HG02678 (cell line): Measurements from ENCODE around the gene USP2.

Source experiments
- ATAC-seq: cut with Tn5 transposase; IDR thresholded peaks from one replicate; pipeline ENCODE4 v1.9.1; 2021; ENCODE audit warnings: mild to moderate bottlenecking, moderate library complexity; ENCODE audit not compliant: unreplicated experiment

The USP2 gene

GRCh38 chr11:119307974-119308373 lies 73.5 kb downstream of the USP2 start:
- no peak for ATAC-seq

GRCh38 chr11:119307219-119307618 lies 74.3 kb downstream of the USP2 start:
- no peak for ATAC-seq

DNA sequence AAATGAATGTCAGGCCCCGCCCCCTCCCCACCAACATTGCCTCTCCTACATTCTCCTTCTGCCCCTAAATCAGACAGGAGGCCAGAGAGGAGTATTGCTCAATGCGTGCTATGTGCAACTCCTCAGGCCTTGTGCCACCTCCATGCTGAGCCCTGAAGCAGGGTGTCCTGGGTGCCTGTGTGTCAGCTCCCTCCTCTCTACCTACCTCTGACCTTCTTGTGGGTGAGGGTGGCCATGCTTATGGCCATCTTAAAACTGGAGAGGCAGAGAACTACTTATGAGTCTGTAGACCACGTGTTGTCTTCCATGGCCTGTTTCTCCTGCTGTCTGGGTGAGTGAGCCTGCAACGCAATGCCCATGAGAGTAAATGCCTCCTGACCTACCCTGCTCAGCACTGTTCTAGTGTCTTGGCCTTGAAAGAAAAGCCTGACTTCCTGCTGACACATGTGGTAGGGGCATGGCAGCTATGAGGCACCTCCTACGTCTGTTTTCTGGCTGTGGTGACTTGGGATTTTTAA lies 75.1 kb downstream of the USP2 start:
- ATAC-seq: no peak

DNA sequence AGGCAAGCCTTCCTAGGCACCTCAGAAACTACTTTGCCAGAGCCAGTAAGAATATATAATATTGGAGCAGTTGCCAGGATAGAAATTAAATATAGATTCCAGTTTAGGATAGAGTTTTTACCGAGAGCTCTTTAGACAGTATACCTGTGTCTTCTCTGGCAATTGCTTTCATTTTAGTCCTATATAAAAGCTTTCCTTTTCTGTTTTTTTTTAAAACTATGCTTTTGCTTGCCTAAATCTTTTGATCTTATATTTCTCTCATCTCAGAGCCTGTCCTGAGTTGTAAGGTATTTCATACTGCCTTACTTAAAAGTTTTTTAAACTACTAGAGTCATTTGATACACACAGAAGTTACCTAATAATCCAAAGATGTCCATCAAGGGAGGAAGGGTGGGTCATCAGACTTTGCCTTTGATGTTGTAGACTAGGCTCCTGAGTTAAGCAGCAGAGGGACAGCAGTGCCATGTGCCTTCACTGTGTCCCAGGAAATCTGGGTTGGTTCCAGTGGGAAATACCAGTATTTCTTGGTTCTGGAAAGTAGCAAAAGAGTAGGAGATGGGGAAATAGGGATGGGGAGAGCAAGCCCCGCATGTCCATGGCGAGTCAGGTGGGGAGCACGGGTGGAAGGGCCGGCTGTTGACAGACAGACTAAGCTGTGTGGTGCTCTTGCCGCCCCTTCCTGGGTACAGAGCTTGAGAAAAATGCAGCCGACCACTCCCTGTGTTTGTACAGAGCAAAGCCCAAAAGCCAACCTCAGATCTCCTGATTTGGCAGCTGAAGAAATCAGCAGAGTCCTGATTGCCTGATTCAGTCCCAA lies 75.7 kb downstream of the USP2 start:
- ATAC-seq: no peak
